H1 (cell line): Measurements from ENCODE around the gene HSPA1L. TPM values are rescaled to one million over a fixed set of nuclear protein-coding genes. Genes with fewer than 3 reads are reported as not detected.
A peak's percentile ranks its signal among the peaks of the same experiment; 100 is the strongest.

Experiments used
- CTCF ChIA-PET: fragments of 300-600 bp; sonication (Branson Sonifier 250); formaldehyde crosslinking; loops from one replicate; lab custom pipeline; 2021; ENCODE audit not compliant: partially characterized antibody; lab: Charles Lee
- POLR2A ChIA-PET: fragments of 300-600 bp; sonication (Branson Sonifier 250); formaldehyde crosslinking; loops from one replicate; lab custom pipeline; 2021; ENCODE audit warnings: inconsistent platforms; ENCODE audit not compliant: partially characterized antibody; lab: Charles Lee
- DNase-seq, 2 experiments: peaks; one replicate each; pipeline versions ENCODE4 v3.0.0 to v3.0.0-alpha.2; 2010 to 2022; ENCODE audit warnings: low spot score in 2 of 2, low read depth in 1 of 2, mixed read lengths in 1 of 2
- FAIRE-seq: peaks from 2 replicates; lab custom pipeline; 2011; peaks lifted over from hg19 to GRCh38; lab: Jason Lieb, UNC
- H2AFZ ChIP-seq: 2 replicates; pipeline ENCODE4 v1.8.1; 2012; ENCODE audit warnings: low read length, inconsistent platforms
- H2AK5ac ChIP-seq: 2 replicates; pipeline ENCODE4 v1.6.1; 2013; ENCODE audit warnings: low read depth, low read length
- H2BK120ac ChIP-seq: replicated peaks from 2 replicates; pipeline ENCODE3; 2013; ENCODE audit warnings: low read depth, low read length, inconsistent platforms
- H2BK12ac ChIP-seq: 2 replicates; pipeline ENCODE4 v1.6.1; 2013; ENCODE audit warnings: low read depth, low read length
- H2BK15ac ChIP-seq: 2 replicates; pipeline ENCODE4 v1.6.1; 2013; ENCODE audit warnings: low read length
- H2BK20ac ChIP-seq: 2 replicates; pipeline ENCODE4 v1.6.1; 2013; ENCODE audit warnings: low read length
- H2BK5ac ChIP-seq: 2 replicates; pipeline ENCODE4 v1.6.1; 2013; ENCODE audit warnings: low read depth, low read length
- H3K14ac ChIP-seq: 2 replicates; pipeline ENCODE4 v1.6.1; 2013; ENCODE audit warnings: inconsistent platforms; ENCODE audit not compliant: insufficient read length
- H3K18ac ChIP-seq: 2 replicates; pipeline ENCODE4 v1.6.1; 2013; ENCODE audit warnings: low read length; ENCODE audit errors: extremely low read depth
- H3K23ac ChIP-seq: 2 replicates; pipeline ENCODE4 v1.6.1; 2013; ENCODE audit warnings: inconsistent platforms; ENCODE audit not compliant: insufficient read length
- H3K23me2 ChIP-seq: 2 replicates; pipeline ENCODE4 v1.6.1; 2013; ENCODE audit warnings: low read depth, low read length
- H3K27ac ChIP-seq: 2 replicates; pipeline ENCODE4 v1.6.1; 2011; ENCODE audit warnings: low read depth, low read length, inconsistent platforms
- H3K27me3 ChIP-seq, 4 experiments: replicated peaks in 1 of 4; 1 replicate in 1 of 4; 2 replicates in 3 of 4; pipeline versions ENCODE4 v1.6.1 to v1.8.1; 2011 to 2013; ENCODE audit warnings: low read length in 3 of 4, mild to moderate bottlenecking in 3 of 4, inconsistent platforms in 2 of 4, mixed read lengths in 2 of 4, moderate library complexity in 1 of 4; ENCODE audit not compliant: control insufficient read depth in 3 of 4, insufficient read depth in 3 of 4; ENCODE audit errors: extremely low read depth in 1 of 4
- H3K36me3 ChIP-seq, 4 experiments: 2 replicates each; pipeline versions ENCODE4 v1.6.1 to v1.8.1; 2011 to 2013; ENCODE audit warnings: mild to moderate bottlenecking in 4 of 4, low read length in 3 of 4, moderate library complexity in 2 of 4, control low read depth in 1 of 4, inconsistent platforms in 1 of 4; ENCODE audit not compliant: insufficient read depth in 4 of 4, control insufficient read depth in 2 of 4
- H3K4ac ChIP-seq: replicated peaks from 2 replicates; pipeline ENCODE3; 2013; ENCODE audit warnings: low read length, low read depth, mixed read lengths, inconsistent platforms; ENCODE audit not compliant: insufficient read length
- H3K4me1 ChIP-seq, 4 experiments: replicated peaks in 1 of 4; 1 replicate in 1 of 4; 2 replicates in 3 of 4; pipeline versions ENCODE4 v1.6.1 to v1.8.1; 2011 to 2013; ENCODE audit warnings: low read length in 3 of 4, inconsistent platforms in 2 of 4, mixed read lengths in 1 of 4; ENCODE audit not compliant: insufficient read depth in 4 of 4, control insufficient read depth in 3 of 4
- H3K4me2 ChIP-seq, 2 experiments: 2 replicates each; pipeline versions ENCODE4 v1.6.1 to v1.8.1; 2011 to 2013; ENCODE audit warnings: low read depth in 2 of 2, low read length in 2 of 2, control low read depth in 1 of 2, inconsistent platforms in 1 of 2, mild to moderate bottlenecking in 1 of 2; ENCODE audit not compliant: insufficient read depth in 1 of 2
- H3K4me3 ChIP-seq, 4 experiments: fragments of 200-600, 300-600 bp in 1 of 4; sonication (generic), shearing (Covaris generic), sonication (Bioruptor Twin) in 1 of 4; 2 replicates each; pipeline versions ENCODE4 v1.5.1 to v1.8.1; 2011 to 2016; ENCODE audit warnings: low read length in 4 of 4, low read depth in 3 of 4, control low read depth in 2 of 4, inconsistent platforms in 2 of 4, mild to moderate bottlenecking in 2 of 4, mixed read lengths in 1 of 4, moderate library complexity in 1 of 4; ENCODE audit not compliant: insufficient read depth in 2 of 4; ENCODE audit errors: extremely low read depth in 1 of 4
- H3K56ac ChIP-seq: replicated peaks from 2 replicates; pipeline ENCODE3; 2013; ENCODE audit warnings: low read depth, mild to moderate bottlenecking, mixed read lengths, low read length, inconsistent platforms; ENCODE audit not compliant: insufficient read length
- H3K79me1 ChIP-seq: 2 replicates; pipeline ENCODE4 v1.6.1; 2013; ENCODE audit warnings: low read depth, low read length, control low read depth
- H3K79me2 ChIP-seq, 2 experiments: 2 replicates each; pipeline versions ENCODE4 v1.6.1 to v1.8.1; 2012 to 2013; ENCODE audit warnings: low read length in 2 of 2, mild to moderate bottlenecking in 2 of 2, inconsistent platforms in 1 of 2; ENCODE audit not compliant: insufficient read depth in 2 of 2, control insufficient read depth in 1 of 2
- H3K9ac ChIP-seq, 4 experiments: replicated peaks in 1 of 4; 1 replicate in 1 of 4; 2 replicates in 3 of 4; pipeline versions ENCODE4 v1.6.1 to v1.8.1; 2011 to 2013; ENCODE audit warnings: low read depth in 3 of 4, low read length in 3 of 4, control low read depth in 2 of 4, mild to moderate bottlenecking in 2 of 4, moderate library complexity in 2 of 4, inconsistent platforms in 1 of 4; ENCODE audit errors: extremely low read depth in 1 of 4
- H3K9me3 ChIP-seq, 2 experiments: 2 replicates each; pipeline versions ENCODE4 v1.6.1 to v1.8.1; 2012 to 2013; ENCODE audit warnings: mild to moderate bottlenecking in 2 of 2, moderate library complexity in 2 of 2, control low read depth in 1 of 2, inconsistent platforms in 1 of 2, low read depth in 1 of 2, low read length in 1 of 2, mixed read lengths in 1 of 2; ENCODE audit not compliant: insufficient read depth in 2 of 2
- H4K20me1 ChIP-seq, 2 experiments: replicated peaks in 1 of 2; 2 replicates each; pipeline versions ENCODE3 to v1.8.1; 2011 to 2013; ENCODE audit warnings: inconsistent platforms in 2 of 2, low read length in 2 of 2, mild to moderate bottlenecking in 1 of 2; ENCODE audit not compliant: insufficient read depth in 2 of 2, control insufficient read depth in 1 of 2
- H4K5ac ChIP-seq: 2 replicates; pipeline ENCODE4 v1.6.1; 2013; ENCODE audit warnings: low read length, low read depth, mixed read lengths, inconsistent platforms; ENCODE audit not compliant: insufficient read length
- H4K8ac ChIP-seq: 2 replicates; pipeline ENCODE4 v1.8.0; 2013; ENCODE audit warnings: mild to moderate bottlenecking, moderate library complexity, low read length, inconsistent platforms; ENCODE audit not compliant: insufficient read depth; ENCODE audit errors: extremely low read depth
- H4K91ac ChIP-seq: replicated peaks from 2 replicates; pipeline ENCODE3; 2013; ENCODE audit warnings: low read length, mixed read lengths, inconsistent platforms; ENCODE audit not compliant: insufficient read length
- CHD2 ChIP-seq: IDR thresholded peaks from 2 replicates; pipeline ENCODE4 v1.6.1; 2012; ENCODE audit warnings: low read length, improper control_type of control experiment
- KDM5A ChIP-seq: fragments of 200-600 bp; IDR thresholded peaks from 2 replicates; pipeline ENCODE4 v1.7.1; 2012; ENCODE audit warnings: mild to moderate bottlenecking, low read length, inconsistent platforms, mixed read lengths
- POLR2A ChIP-seq, 2 experiments: IDR thresholded peaks; 1 replicate in 1 of 2; 2 replicates in 1 of 2; pipeline ENCODE4 v1.6.1; 2011; ENCODE audit warnings: low read depth in 2 of 2, low read length in 2 of 2, mild to moderate bottlenecking in 2 of 2; ENCODE audit errors: control extremely low read depth in 1 of 2
- POLR2AphosphoS5 ChIP-seq: IDR thresholded peaks from 2 replicates; pipeline ENCODE4 v1.6.1; 2011; ENCODE audit warnings: low read depth, low read length
- WGBS, 2 experiments: shearing (Covaris generic) in 1 of 2; methylation state at CpG; one replicate each; pipeline versions ENCODE4 v1.1.6 to v1.1.7; 2013 to 2015; ENCODE audit warnings: low lambda C conversion rate in 2 of 2, mixed read lengths in 2 of 2, inconsistent platforms in 1 of 2, low coverage in 1 of 2, missing lambda C conversion rate in 1 of 2; ENCODE audit not compliant: insufficient replicate concordance in 2 of 2, insufficient coverage in 1 of 2, insufficient read length in 1 of 2; ENCODE audit errors: extremely low coverage in 1 of 2, missing lambda C conversion rate in 1 of 2; 5-methylcytosine and 5-hydroxymethylcytosine counted together
- polyA plus RNA-seq, 7 experiments: library from polyadenylated mRNA; depleted of rRNA in 3 of 7; stranded (reverse) in 5 of 7; unstranded in 2 of 7; fragments of >200 nt in 5 of 7; fragments of 200-250 nt in 2 of 7; gene quantifications; 1 replicate in 5 of 7; 2 replicates in 1 of 7; 4 replicates in 1 of 7; pipeline versions ENCODE4 v1.2.1 to v1.2.3, GENCODE V29; 2011 to 2013; ENCODE audit warnings: missing spikeins in 2 of 7, mixed read lengths in 2 of 7
- total RNA-seq: library from RNA; stranded (reverse); fragmentation: NEBNext Ultra II Directional; extraction: Animal tissue kit (Norgen Biotek cat#: 25700); gene quantifications from 2 replicates; pipeline ENCODE4 v1.2.1, GENCODE V29; 2021

The HSPA1L gene
- total and polyA plus RNA-seq, 2 of the 8 experiments (the other 6 are each of a cell fraction or from before 2014, with no cell fraction given) = 1.00 to 1.9 TPM

DNA sequence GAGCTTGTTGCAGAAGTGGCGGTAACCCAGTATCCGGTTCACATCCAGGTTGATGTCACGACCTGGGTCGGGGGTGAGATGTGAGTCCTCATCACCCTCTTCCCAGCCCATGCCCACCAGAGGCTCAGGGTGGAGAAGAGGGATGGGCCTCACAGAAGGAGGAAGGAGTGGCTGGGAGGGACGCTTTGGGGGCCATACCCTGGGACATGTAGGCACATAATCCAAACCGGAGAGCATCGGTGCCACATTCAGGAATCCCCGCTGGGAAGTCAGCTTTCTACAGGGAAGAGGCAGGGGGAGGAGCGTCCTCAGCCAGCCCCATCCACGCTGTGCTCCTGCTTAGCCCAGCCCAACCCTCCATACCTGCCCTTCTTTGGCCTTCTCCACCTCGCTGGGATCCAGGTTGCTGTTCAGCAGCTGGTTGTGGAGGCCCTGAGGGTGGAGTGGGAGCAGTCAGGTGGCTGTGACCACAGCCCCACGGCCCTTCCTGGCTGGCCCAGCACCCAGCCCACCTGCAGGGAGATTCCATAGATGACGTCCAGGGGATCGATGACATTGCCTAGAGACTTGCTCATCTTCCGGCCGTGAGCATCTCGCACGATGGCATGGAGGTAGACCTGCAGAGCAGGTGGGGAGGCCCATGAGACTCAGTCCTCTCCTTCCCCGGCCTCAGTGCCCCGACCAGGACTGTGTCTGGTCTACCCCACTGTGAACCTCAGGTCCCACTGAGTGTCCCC lies 34.4 kb downstream of the HSPA1L start:
- Histone ChIP-seq H2AFZ (no peak overlapping the region), H3K36me3 (peaks cover 33 to 72% (median 58%) of the 10 kb centered on the region in 4 experiments), H2BK15ac (no peak overlapping the region), H3K4me1 (peaks cover 0 to 7% (median 3%) of the 10 kb centered on the region in 4 experiments; a peak in 3 of 7 replicates), H4K20me1 (peaks cover 1 to 3% of the 10 kb centered on the region in 2 experiments), H3K18ac (no peak overlapping the region), H2BK5ac (no peak overlapping the region), H2AK5ac (no peak overlapping the region), H3K4me3 (no peak overlapping the region), H3K79me1 (no peaks in the 10 kb centered on the region), H3K4ac (no peak overlapping the region), H4K5ac (no peak overlapping the region), H3K27ac (no peak overlapping the region)
- ChIA-PET POLR2A (interaction anchor here (0.6 to 10.7 kb wide), 9 partner anchors 7 to 116 kb away, joined by 3 to 85 read pairs (median 3); partner anchors contain the start of genes GPANK1, HSPA1B and VARS1), CTCF (interaction anchor here (0.9 to 15.6 kb wide), 9 partner anchors 4 to 117 kb away, joined by 3 to 228 read pairs (median 4); partner anchors contain the start of genes EHMT2, VARS1 and VWA7)
- no peak for FAIRE-seq
- whole genome bisulfite sequencing, 2 experiments = 95% methylated on average over 19 of the region's 20 CpGs; no CpG with 5 or more reads in 1 of the 2 experiments
- no peak for TF ChIP-seq CHD2
- no peak for TF ChIP-seq POLR2A (IDR thresholded peaks at IDR 0.05; ENCODE audit: control extremely low read depth in 1 of 2, low read depth in 2 of 2, low read length in 2 of 2)
- TF ChIP-seq KDM5A = no peak
- no peak for TF ChIP-seq POLR2AphosphoS5
- TF ChIP-seq, all 59 proteins: peak for 0
- Histone ChIP-seq H3K9ac (no peak overlapping the region), H3K14ac (no peak overlapping the region), H3K27me3 (no peaks in the 10 kb centered on the region; a peak in 1 of 7 replicates), H2BK20ac (no peak overlapping the region), H2BK12ac (no peak overlapping the region), H4K8ac (0 out of 2 replicates have a peak overlapping the region, but pooled peaks have one; percentile 15), H3K23ac (no peak overlapping the region), H3K56ac (no peak overlapping the region), H3K79me2 (no peaks in the 10 kb centered on the region), H4K91ac (no peak overlapping the region), H2BK120ac (no peak overlapping the region), H3K9me3 (no peaks in the 10 kb centered on the region), H3K4me2 (no peak overlapping the region), H3K23me2 (0 out of 2 replicates have a peak, but pooled peaks cover 1% of the 10 kb centered on the region)
- DNase-seq = no peak
